PC-9 (cell line): ENCODE measurements around the gene ACSS2. TPM values are rescaled to one million over a fixed set of nuclear protein-coding genes. Genes with fewer than 3 reads are reported as not detected.

Experiments used
- BruUV-seq: library from RNA; stranded (reverse); fragments of 400-500 nt; replicated peaks from 2 replicates; lab custom pipeline; 2021; lab: Mats Ljungman, UMichigan
- CTCF ChIA-PET: fragments of 300-600 bp; sonication (Branson Sonifier 250); formaldehyde crosslinking; loops from one replicate; lab custom pipeline; 2022; ENCODE audit warnings: antibody characterized with exemption; lab: Charles Lee
- POLR2A ChIA-PET: fragments of 300-600 bp; sonication (Branson Sonifier 250); formaldehyde crosslinking; loops from one replicate; lab custom pipeline; 2022; ENCODE audit warnings: antibody characterized with exemption; ENCODE audit not compliant: unreplicated experiment; lab: Charles Lee
- DNase-seq, 2 experiments: peaks; one replicate each; pipeline versions ENCODE4 v3.0.0 to v3.0.0-alpha.2; 2015 to 2022; ENCODE audit warnings: mixed read lengths in 1 of 2
- H2AFZ ChIP-seq: fragments of 200-600 bp; sonication (generic); 2 replicates; pipeline ENCODE4 v1.8.1; 2017; ENCODE audit warnings: antibody characterized with exemption
- H3F3A ChIP-seq: fragments of 200-600 bp; sonication (generic); 2 replicates; pipeline ENCODE4 v1.8.1; 2017; ENCODE audit warnings: antibody characterized with exemption, mild to moderate bottlenecking, low read depth; ENCODE audit not compliant: insufficient read depth
- H3K27ac ChIP-seq: fragments of 200-600 bp; sonication (generic); 2 replicates; pipeline ENCODE4 v1.6.1; 2016; ENCODE audit warnings: mixed run types
- H3K27me3 ChIP-seq: fragments of 200-600 bp; sonication (generic); 2 replicates; pipeline ENCODE4 v1.6.1; 2016; ENCODE audit warnings: low read depth, mixed run types; ENCODE audit not compliant: insufficient read depth
- H3K36me3 ChIP-seq: fragments of 200-600 bp; sonication (generic); 2 replicates; pipeline ENCODE4 v1.6.1; 2016; ENCODE audit warnings: low read depth, mixed run types
- H3K4me1 ChIP-seq: fragments of 200-600 bp; sonication (generic); replicated peaks from 2 replicates; pipeline ENCODE4 v1.6.1; 2016; ENCODE audit warnings: mixed run types; ENCODE audit not compliant: insufficient read depth
- H3K4me2 ChIP-seq: fragments of 200-600 bp; sonication (generic); 2 replicates; pipeline ENCODE4 v1.6.1; 2017; ENCODE audit warnings: mixed run types
- H3K4me3 ChIP-seq: fragments of 200-600 bp; sonication (generic); 2 replicates; pipeline ENCODE4 v1.6.1; 2016; ENCODE audit warnings: mixed run types
- H3K79me2 ChIP-seq: fragments of 200-600 bp; sonication (generic); 2 replicates; pipeline ENCODE4 v1.6.1; 2017; ENCODE audit warnings: low read depth, mixed run types
- H3K9me2 ChIP-seq: fragments of 200-600 bp; sonication (generic); 2 replicates; pipeline ENCODE4 v1.8.1; 2017; ENCODE audit warnings: mild to moderate bottlenecking; ENCODE audit not compliant: insufficient read depth
- H3K9me3 ChIP-seq: fragments of 200-600 bp; sonication (generic); 2 replicates; pipeline ENCODE4 v1.8.1; 2016; ENCODE audit warnings: low read depth; ENCODE audit not compliant: insufficient read depth
- H4K20me1 ChIP-seq: fragments of 200-600 bp; sonication (generic); 2 replicates; pipeline ENCODE4 v1.8.1; 2017; ENCODE audit not compliant: insufficient read depth
- EZH2 ChIP-seq: fragments of 200-600 bp; sonication (generic); IDR thresholded peaks from 2 replicates; pipeline ENCODE4 v1.8.0; 2017; ENCODE audit warnings: antibody characterized with exemption, low read depth
- intact Hi-C: fragments of 100-400 bp; cut with micrococcal nuclease; formaldehyde crosslinking; loops from one replicate; pipeline ENCODE4 v1.10.0; 2022; ENCODE audit not compliant: unreplicated experiment
- total RNA-seq: library from RNA; stranded (reverse); gene quantifications from 2 replicates; pipeline ENCODE4 v1.2.3, GENCODE V29; 2021
- TF ChIP-seq, protein P1 (sequence below): fragments of 200-600 bp; sonication (generic); conservative IDR thresholded peaks from 2 replicates; pipeline ENCODE4 v1.6.1; 2017; ENCODE audit warnings: mixed run types, antibody characterized with exemption, mild to moderate bottlenecking, moderate library complexity

Gene ACSS2
- total RNA-seq, 1 experiment from 2014 or later = 108 TPM

DNA sequence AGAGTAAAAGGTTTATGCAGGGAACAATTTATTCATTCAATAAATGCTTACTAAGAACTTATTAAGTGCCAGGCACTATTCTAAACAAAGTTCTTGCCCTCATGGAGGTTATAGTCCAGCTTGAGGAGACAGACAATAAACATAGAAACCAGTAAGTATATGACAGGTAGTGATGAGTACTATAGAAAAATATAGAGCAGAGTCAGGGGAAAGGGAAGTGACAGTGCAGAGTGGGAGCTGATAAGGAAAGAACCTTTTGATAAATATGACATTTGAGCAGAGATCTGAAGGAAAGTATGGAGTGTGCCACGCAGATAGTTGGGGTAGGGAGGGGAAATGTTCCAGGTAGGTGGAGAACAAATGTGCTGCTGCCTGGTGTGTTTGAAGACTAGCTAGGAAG is 12.1 kb downstream of the ACSS2 start:
- peaks cover 50% of the 10 kb centered on the region for H3F3A ChIP-seq
- H3K4me2 ChIP-seq = no peak overlapping the region
- H3K9me3 ChIP-seq = no peaks in the 10 kb centered on the region
- 0 out of 2 replicates have a peak, but pooled peaks cover 2% of the 10 kb centered on the region for H4K20me1 ChIP-seq
- H3K79me2 ChIP-seq = peaks cover 45% of the 10 kb centered on the region
- ChIA-PET POLR2A (no interaction called here), CTCF (interaction anchor here (0.6 kb wide), 2 partner anchors 64 to 376 kb away, joined by 3 read pairs; no protein-coding TSS in a partner anchor)
- peaks cover 39% of the 10 kb centered on the region for H3K4me1 ChIP-seq
- H3K9me2 ChIP-seq = no peaks in the 10 kb centered on the region
- no peak overlapping the region for H3K27ac ChIP-seq
- no peak overlapping the region for H3K4me3 ChIP-seq
- H3K36me3 ChIP-seq = peaks cover 52% of the 10 kb centered on the region
- intact Hi-C loops = no loop called here
- H3K27me3 ChIP-seq = no peaks in the 10 kb centered on the region
- BruUV-seq = no TSS peak
- TF ChIP-seq, protein P1, sequence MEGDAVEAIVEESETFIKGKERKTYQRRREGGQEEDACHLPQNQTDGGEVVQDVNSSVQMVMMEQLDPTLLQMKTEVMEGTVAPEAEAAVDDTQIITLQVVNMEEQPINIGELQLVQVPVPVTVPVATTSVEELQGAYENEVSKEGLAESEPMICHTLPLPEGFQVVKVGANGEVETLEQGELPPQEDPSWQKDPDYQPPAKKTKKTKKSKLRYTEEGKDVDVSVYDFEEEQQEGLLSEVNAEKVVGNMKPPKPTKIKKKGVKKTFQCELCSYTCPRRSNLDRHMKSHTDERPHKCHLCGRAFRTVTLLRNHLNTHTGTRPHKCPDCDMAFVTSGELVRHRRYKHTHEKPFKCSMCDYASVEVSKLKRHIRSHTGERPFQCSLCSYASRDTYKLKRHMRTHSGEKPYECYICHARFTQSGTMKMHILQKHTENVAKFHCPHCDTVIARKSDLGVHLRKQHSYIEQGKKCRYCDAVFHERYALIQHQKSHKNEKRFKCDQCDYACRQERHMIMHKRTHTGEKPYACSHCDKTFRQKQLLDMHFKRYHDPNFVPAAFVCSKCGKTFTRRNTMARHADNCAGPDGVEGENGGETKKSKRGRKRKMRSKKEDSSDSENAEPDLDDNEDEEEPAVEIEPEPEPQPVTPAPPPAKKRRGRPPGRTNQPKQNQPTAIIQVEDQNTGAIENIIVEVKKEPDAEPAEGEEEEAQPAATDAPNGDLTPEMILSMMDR = no peak
- no peak for TF ChIP-seq EZH2
- no peak for DNase-seq
- no peak overlapping the region for H2AFZ ChIP-seq

DNA sequence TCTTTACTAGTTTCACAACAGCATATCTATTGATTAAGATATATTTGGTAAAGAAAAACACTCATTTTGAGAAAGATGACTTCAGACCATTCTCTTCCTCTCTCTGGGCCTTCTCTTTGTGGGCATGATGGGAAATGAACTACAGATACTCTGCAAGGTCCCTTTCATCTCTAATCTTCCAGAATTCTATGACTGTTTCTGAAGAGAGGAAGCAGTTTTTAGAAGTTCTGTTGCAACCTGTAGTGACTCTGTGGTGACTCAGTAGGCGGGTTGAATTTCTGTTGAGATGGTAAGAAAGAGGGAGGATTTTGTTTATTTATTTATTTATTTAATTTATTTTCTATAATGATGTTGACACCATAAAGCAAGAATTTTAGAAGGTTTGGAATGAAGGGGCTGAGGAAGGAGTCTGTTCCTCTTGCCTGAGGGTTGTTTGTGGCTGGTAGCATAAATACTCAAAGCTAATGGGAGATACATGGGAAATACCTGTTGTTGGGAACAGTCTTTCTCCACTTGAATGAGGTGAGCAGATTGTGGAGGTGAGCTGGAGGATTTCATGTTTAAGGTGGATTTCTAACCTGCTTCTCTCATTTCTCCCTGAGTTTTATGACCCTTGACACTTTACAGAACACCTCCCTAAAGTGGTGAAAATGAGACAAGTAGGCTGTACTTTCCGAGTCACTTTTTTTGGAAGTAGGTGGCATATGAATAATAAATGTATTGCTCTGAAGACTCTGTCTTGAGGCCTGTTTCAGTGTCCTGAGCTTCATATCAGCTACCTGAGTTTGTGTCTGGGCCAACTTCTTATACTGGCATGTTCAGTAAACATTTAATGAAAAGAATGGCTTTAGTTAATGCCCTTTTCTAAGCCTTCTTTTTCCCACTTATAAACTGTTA is 15.0 kb downstream of the ACSS2 start:
- peak; percentile 19 to 90 for DNase-seq
- TF ChIP-seq, protein P1 = no peak
- no peak for TF ChIP-seq EZH2
- peaks cover 53% of the 10 kb centered on the region for H3F3A ChIP-seq
- peak overlapping the region; percentile 61; the same call in 1 of the 2 replicates for H2AFZ ChIP-seq
- H3K27ac ChIP-seq = peak overlapping the region; percentile 98
- peak overlapping the region; percentile 33; the same call in 1 of the 2 replicates for H3K4me3 ChIP-seq
- ChIA-PET CTCF (interaction anchor here (0.6 kb wide), 1 partner anchor 200 kb away, joined by 9 read pairs; no protein-coding TSS in a partner anchor), POLR2A (interaction anchor here (0.6 to 0.7 kb wide), 2 partner anchors 9 to 76 kb away, joined by 3 to 5 read pairs; no protein-coding TSS in a partner anchor)
- peaks cover 39% of the 10 kb centered on the region for H3K4me1 ChIP-seq
- H3K9me2 ChIP-seq = no peaks in the 10 kb centered on the region
- BruUV-seq = no TSS peak
- H3K36me3 ChIP-seq = peaks cover 34% of the 10 kb centered on the region
- H4K20me1 ChIP-seq = no peaks in the 10 kb centered on the region
- H3K79me2 ChIP-seq = peaks cover 71% of the 10 kb centered on the region
- H3K4me2 ChIP-seq = peak overlapping the region; percentile 75
- no peaks in the 10 kb centered on the region for H3K9me3 ChIP-seq
- H3K27me3 ChIP-seq = no peaks in the 10 kb centered on the region
- intact Hi-C loops = no loop called here

GRCh38 chr20:34892671-34893070 is 16.3 kb downstream of the ACSS2 start:
- Histone ChIP-seq H3K36me3 (peaks cover 24% of the 10 kb centered on the region), H3K27me3 (no peaks in the 10 kb centered on the region), H3K9me3 (no peaks in the 10 kb centered on the region), H2AFZ (no peak overlapping the region), H3K4me3 (no peak overlapping the region), H3F3A (peaks cover 49% of the 10 kb centered on the region), H3K4me1 (peaks cover 39% of the 10 kb centered on the region), H3K4me2 (peak overlapping the region; percentile 75), H3K9me2 (no peaks in the 10 kb centered on the region), H3K79me2 (peaks cover 66% of the 10 kb centered on the region), H3K27ac (peak overlapping the region; percentile 98), H4K20me1 (no peaks in the 10 kb centered on the region)
- TF ChIP-seq, protein P1 = no peak
- no peak for TF ChIP-seq EZH2
- no TSS peak for BruUV-seq
- POLR2A ChIA-PET = no interaction called here
- CTCF ChIA-PET = interaction anchor here (0.6 kb wide), 1 partner anchor 702 kb away, joined by 3 read pairs; no protein-coding TSS in a partner anchor
- no peak for DNase-seq
- intact Hi-C loops = no loop called here
